ENCODE measurements around the gene TDRD15.
"Not testable (repeated sequence)": the region's sequence is repeated elsewhere in the genome, so short reads cannot be mapped to it uniquely, and the experiment has no call there.

The TDRD15 gene

DNA sequence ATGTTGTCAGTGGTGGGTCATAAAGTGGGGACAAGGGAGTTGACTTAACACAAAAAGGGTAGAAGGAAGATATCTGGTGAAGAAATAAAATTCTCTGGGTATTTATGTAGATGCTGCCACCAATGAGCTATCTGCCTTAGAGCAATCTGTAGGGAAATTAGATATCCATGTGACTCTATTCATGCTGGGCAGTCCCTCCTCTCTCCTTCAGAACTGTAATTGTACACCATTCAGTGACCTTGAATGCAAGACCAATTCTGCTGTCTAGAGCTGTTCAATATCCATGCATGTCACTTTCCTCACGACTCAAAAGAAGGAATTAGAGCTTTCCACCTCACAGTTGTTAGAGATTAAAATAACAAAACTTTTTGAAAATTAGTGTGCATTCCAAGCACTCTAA is 28.6 kb upstream of the TDRD15 start:
- Histone ChIP-seq H3K9me3 (ENCODE audit: severe bottlenecking) (no peaks in the 10 kb centered on the region), H3K27ac (no peak overlapping the region), H3K36me3 (no peaks in the 10 kb centered on the region), H3K4me3 (ENCODE audit: low read depth, low read length) (no peak overlapping the region), H3K27me3 (ENCODE audit: insufficient read depth, low read depth, severe bottlenecking) (peaks cover 18% of the 10 kb centered on the region)
- TF ChIP-seq CTCF (IDR thresholded peaks at IDR 0.05; ENCODE audit: low read depth, low read length): no peak
- no peak for DNase-seq

DNA sequence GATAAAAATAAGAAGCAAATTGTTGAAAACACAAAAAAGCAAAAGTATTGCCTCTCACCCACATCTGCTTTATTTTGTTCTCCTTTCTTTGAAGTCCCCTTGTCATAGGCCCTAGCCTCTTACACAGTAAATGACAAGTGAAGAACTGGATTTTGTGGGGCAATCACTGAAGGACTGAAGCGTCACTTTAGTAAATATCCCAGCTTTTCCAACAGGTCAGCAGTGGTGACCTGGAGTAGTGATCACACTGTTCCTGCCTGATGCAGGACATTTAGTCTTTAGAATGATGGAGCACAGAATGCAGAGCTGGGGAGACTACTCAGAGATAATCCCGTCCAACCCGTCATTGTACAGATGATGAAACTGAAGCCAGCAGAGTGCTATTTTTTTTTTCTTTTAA is 28.1 kb upstream of the TDRD15 start:
- H3K36me3 ChIP-seq: no peaks in the 10 kb centered on the region
- no peaks in the 10 kb centered on the region for H3K9me3 ChIP-seq (ENCODE audit: severe bottlenecking)
- H3K4me3 ChIP-seq (ENCODE audit: low read depth, low read length): no peak overlapping the region
- H3K27me3 ChIP-seq (ENCODE audit: insufficient read depth, low read depth, severe bottlenecking): peaks cover 23% of the 10 kb centered on the region
- no peak for DNase-seq
- TF ChIP-seq CTCF (IDR thresholded peaks at IDR 0.05; ENCODE audit: low read depth, low read length): no peak
- no peak overlapping the region for H3K27ac ChIP-seq

DNA sequence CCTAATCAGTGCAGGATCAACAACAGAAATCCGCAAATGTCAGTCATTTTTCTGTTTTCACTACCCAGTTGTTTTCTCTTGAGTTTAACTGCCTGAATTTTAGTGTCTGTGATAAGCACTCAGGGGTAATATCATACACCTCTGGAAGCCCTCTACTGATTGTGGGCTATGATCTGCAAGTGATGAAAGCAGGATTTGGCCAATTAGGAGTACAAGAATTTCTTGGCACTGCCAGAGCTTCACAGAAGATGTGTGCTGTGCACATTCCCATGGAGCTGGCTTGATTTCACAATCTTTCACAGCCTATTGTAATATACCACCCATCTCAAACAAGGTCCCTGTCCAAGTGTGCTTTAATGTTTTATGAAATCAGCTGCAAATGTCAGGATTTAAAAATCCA is 27.3 kb upstream of the TDRD15 start:
- no peak overlapping the region for H3K27ac ChIP-seq
- H3K27me3 ChIP-seq (ENCODE audit: insufficient read depth, low read depth, severe bottlenecking): peaks cover 23% of the 10 kb centered on the region
- TF ChIP-seq CTCF (IDR thresholded peaks at IDR 0.05; ENCODE audit: low read depth, low read length): no peak
- DNase-seq: no peak
- H3K4me3 ChIP-seq (ENCODE audit: low read depth, low read length): no peak overlapping the region
- no peaks in the 10 kb centered on the region for H3K9me3 ChIP-seq (ENCODE audit: severe bottlenecking)
- no peaks in the 10 kb centered on the region for H3K36me3 ChIP-seq

- no peak for TF ChIP-seq CTCF (IDR thresholded peaks at IDR 0.05; ENCODE audit: low read depth, low read length)
- Histone ChIP-seq H3K27ac (no peak overlapping the region), H3K9me3 (ENCODE audit: severe bottlenecking) (no peaks in the 10 kb centered on the region), H3K27me3 (ENCODE audit: insufficient read depth, low read depth, severe bottlenecking) (peaks cover 23% of the 10 kb centered on the region), H3K4me3 (ENCODE audit: low read depth, low read length) (no peak overlapping the region), H3K36me3 (no peaks in the 10 kb centered on the region)
- no peak for DNase-seq
Measured at GRCh38 chr2:21097331-21097730, 26.4 kb upstream of the TDRD15 start.

- Histone ChIP-seq H3K27me3 (ENCODE audit: insufficient read depth, low read depth, severe bottlenecking) (peaks cover 23% of the 10 kb centered on the region), H3K4me3 (ENCODE audit: low read depth, low read length) (no peak overlapping the region), H3K27ac (no peak overlapping the region), H3K36me3 (no peaks in the 10 kb centered on the region), H3K9me3 (ENCODE audit: severe bottlenecking) (no peaks in the 10 kb centered on the region)
- no peak for TF ChIP-seq CTCF (IDR thresholded peaks at IDR 0.05; ENCODE audit: low read depth, low read length)
- DNase-seq: no peak
Measured at GRCh38 chr2:21098294-21098693, 25.5 kb upstream of the TDRD15 start.

- H3K9me3 ChIP-seq (ENCODE audit: severe bottlenecking): no peaks in the 10 kb centered on the region
- H3K27me3 ChIP-seq (ENCODE audit: insufficient read depth, low read depth, severe bottlenecking): peaks cover 25% of the 10 kb centered on the region
- no peak overlapping the region for H3K27ac ChIP-seq
- no peak for DNase-seq
- H3K36me3 ChIP-seq: no peaks in the 10 kb centered on the region
- no peak overlapping the region for H3K4me3 ChIP-seq (ENCODE audit: low read depth, low read length)
- TF ChIP-seq CTCF (IDR thresholded peaks at IDR 0.05; ENCODE audit: low read depth, low read length): no peak
Measured at GRCh38 chr2:21099281-21099907, 24.4 kb upstream of the TDRD15 start.

DNA sequence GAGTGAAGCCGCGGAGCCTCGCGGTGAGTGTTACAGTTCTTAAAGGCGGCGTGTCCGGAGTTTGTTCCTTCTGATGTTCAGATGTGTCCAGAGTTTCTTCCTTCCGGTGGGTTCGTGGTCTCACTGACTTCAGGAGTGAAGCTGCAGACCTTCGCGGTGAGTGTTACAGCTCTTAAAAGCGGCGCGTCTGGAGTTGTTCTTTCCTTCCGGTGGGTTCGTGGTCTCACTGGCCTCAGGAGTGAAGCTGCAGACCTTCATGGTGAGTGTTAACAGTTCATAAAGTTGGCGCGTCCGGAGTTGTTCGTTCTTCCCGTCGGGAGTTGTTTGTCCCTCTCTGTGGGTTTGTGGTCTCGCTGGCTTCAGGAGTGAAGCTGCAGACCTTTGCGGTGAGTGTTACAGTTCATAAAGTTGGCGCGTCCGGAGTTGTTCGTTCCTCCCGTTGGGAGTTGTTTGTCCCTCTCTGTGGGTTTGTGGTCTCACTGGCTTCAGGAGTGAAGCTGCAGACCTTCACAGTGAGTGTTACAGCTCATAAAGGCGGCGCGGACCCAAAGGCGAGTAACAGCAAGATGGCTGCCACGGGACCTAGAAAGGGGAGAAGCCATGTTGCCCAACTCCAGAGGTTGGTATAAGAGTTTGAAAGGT is 22.1 kb upstream of the TDRD15 start:
- not testable (repeated sequence) for H3K9me3 ChIP-seq (ENCODE audit: severe bottlenecking); H3K4me3 ChIP-seq (ENCODE audit: low read depth, low read length); DNase-seq; H3K27ac ChIP-seq; H3K36me3 ChIP-seq
- H3K27me3 ChIP-seq (ENCODE audit: insufficient read depth, low read depth, severe bottlenecking): peaks cover 23% of the 10 kb centered on the region

Measured in WERI-Rb-1 (cell line).